Left lung (tissue), 10 donors: ENCODE measurements around the gene NLGN2. TPM values are rescaled to one million over a fixed set of nuclear protein-coding genes. Genes with fewer than 3 reads are reported as not detected.

ENCODE experiments used
- ATAC-seq: fragments of 200-7000 bp; cut with Tn5 transposase; one replicate; pipeline ENCODE4 v1.9.1; 2020; ENCODE audit warnings: moderate library complexity
- DNase-seq, 4 donors: peaks; one replicate each; pipeline ENCODE4 v3.0.0-alpha.2; 2013 to 2020
- H3K27ac ChIP-seq, 2 donors: fragments of 200-600 bp; sonication (generic) in 1 of 2; one replicate each; pipeline versions ENCODE4 v1.5.0 to v1.8.0; 2020 to 2021
- H3K27me3 ChIP-seq, 2 donors: fragments of 200-600 bp; sonication (generic) in 1 of 2; one replicate each; pipeline versions ENCODE4 v1.5.0 to v1.8.0; 2020 to 2021
- H3K36me3 ChIP-seq, 2 donors: fragments of 200-600 bp; sonication (generic) in 1 of 2; one replicate each; pipeline versions ENCODE4 v1.5.0 to v1.8.0; 2020 to 2021
- H3K4me1 ChIP-seq, 2 donors: fragments of 200-600 bp; one replicate each; pipeline ENCODE4 v1.8.0; 2021
- H3K4me3 ChIP-seq, 2 donors: fragments of 200-600 bp; sonication (generic) in 1 of 2; one replicate each; pipeline versions ENCODE4 v1.5.0 to v1.8.0; 2020 to 2021; ENCODE audit warnings: mild to moderate bottlenecking in 1 of 2
- H3K9me3 ChIP-seq, 2 donors: fragments of 200-600 bp; sonication (generic) in 1 of 2; one replicate each; pipeline versions ENCODE4 v1.5.0 to v1.8.0; 2020 to 2021
- intact Hi-C, 2 donors: fragments of 100-400 bp; cut with DNase I; formaldehyde crosslinking; loops; one replicate each; pipeline versions ENCODE4 v1.11.2 to v1.14.2; 2022
- polyA plus RNA-seq, 6 donors: library from polyadenylated mRNA; unstranded; fragments of 120-200 nt; gene quantifications; one replicate each; pipeline ENCODE4 v1.2.1, GENCODE V29; 2013; ENCODE audit not compliant: insufficient read length in 6 of 6
- total RNA-seq, 2 donors: library from RNA; stranded (reverse); fragmentation: NEBNext Ultra II Directional; extraction: Animal tissue kit (Norgen Biotek cat#: 25700); gene quantifications; one replicate each; pipeline ENCODE4 v1.2.1, GENCODE V29; 2021
- TF ChIP-seq, protein P1 (sequence below), 2 donors: fragments of 200-600 bp; sonication (generic) in 1 of 2; IDR thresholded peaks; one replicate each; pipeline versions ENCODE4 v1.5.0 to v1.8.0; 2021; ENCODE audit warnings: antibody characterized with exemption in 2 of 2
- donor health status: DM: no; HTN: yes; CAD: no.
- donor health status: DM: no; HTN: no; CAD: no.

The NLGN2 gene
- total and polyA plus RNA-seq, 8 donors, result 14.8 to 34.4 (median 29.0) TPM

DNA sequence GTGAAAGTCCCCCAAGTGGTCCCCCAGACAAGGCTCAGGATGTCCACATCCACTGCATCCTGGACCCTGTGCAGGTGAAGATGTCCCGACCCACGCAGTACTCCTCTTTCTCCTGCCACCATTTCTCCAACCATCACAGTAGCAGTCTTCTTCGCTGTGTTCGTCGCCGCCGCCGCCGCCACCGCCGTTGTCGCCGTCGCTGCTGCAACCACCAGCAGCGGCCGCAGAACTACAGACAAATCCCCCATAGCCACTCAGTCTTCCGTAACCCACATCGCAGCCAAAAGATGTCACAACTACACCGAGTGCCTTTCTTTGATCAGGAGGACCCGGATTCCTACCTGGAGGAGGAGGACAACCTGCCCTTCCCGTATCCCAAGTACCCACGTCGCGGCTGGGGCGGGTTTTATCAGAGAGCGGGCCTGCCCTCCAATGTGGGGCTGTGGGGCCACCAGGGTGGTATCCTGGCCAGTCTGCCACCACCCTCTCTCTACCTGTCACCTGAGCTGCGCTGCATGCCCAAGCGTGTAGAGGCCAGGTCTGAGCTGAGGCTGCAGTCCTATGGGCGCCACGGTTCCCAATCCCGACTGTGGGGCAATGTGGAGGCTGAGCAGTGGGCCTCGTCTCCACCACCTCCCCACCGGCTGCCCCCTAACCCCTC, 18.7 kb downstream of the NLGN2 start:
- no peak overlapping the region for H3K27ac ChIP-seq

DNA sequence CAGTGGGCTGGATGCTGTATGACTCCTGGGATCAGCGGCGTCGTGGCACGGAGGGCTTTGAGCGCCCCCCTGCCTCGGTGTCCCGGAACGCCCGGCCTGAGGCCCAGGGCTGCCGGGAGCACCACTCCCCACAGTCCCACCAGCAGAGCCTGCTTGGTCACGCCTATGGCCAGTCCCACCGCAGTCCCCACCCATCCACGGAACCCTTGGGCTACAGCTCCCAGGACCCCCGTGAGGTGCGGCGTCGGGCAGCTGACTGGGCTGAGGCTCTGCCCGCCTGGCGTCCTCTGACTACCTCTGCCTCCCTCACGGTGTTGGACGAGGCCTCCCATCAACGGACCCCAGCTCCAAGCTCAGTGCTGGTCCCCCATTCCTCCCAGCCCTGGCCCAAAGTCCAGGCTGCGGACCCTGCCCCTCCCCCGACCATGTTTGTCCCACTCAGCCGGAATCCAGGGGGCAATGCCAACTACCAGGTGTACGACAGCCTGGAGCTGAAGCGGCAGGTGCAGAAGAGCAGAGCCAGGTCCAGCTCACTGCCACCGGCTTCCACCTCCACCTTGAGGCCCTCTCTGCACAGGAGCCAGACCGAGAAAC, 19.3 kb downstream of the NLGN2 start:
- intact Hi-C loops, result no loop called here
- ATAC-seq, result no peak

More for the DNA sequence above, 18.7 kb downstream of the NLGN2 start:
- intact Hi-C loops, result no loop called here
- no peak for ATAC-seq
- no peaks in the 10 kb centered on the region for H3K27me3 ChIP-seq
- TF ChIP-seq, protein P1, sequence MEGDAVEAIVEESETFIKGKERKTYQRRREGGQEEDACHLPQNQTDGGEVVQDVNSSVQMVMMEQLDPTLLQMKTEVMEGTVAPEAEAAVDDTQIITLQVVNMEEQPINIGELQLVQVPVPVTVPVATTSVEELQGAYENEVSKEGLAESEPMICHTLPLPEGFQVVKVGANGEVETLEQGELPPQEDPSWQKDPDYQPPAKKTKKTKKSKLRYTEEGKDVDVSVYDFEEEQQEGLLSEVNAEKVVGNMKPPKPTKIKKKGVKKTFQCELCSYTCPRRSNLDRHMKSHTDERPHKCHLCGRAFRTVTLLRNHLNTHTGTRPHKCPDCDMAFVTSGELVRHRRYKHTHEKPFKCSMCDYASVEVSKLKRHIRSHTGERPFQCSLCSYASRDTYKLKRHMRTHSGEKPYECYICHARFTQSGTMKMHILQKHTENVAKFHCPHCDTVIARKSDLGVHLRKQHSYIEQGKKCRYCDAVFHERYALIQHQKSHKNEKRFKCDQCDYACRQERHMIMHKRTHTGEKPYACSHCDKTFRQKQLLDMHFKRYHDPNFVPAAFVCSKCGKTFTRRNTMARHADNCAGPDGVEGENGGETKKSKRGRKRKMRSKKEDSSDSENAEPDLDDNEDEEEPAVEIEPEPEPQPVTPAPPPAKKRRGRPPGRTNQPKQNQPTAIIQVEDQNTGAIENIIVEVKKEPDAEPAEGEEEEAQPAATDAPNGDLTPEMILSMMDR (IDR thresholded peaks at IDR 0.05), result no peak
- no peak overlapping the region for H3K4me3 ChIP-seq
- no peaks in the 10 kb centered on the region for H3K9me3 ChIP-seq
- peak in 1 of 4 donors; percentile 65 for DNase-seq
- H3K4me1 ChIP-seq, result no peaks in the 10 kb centered on the region
- no peaks in the 10 kb centered on the region for H3K36me3 ChIP-seq

GRCh38 chr17:7427549-7427948, 19.9 kb downstream of the NLGN2 start:
- Histone ChIP-seq H3K27me3 (no peaks in the 10 kb centered on the region), H3K36me3 (no peaks in the 10 kb centered on the region), H3K9me3 (no peaks in the 10 kb centered on the region), H3K27ac (no peak overlapping the region), H3K4me1 (no peaks in the 10 kb centered on the region), H3K4me3 (no peak overlapping the region)
- TF ChIP-seq, protein P1 (IDR thresholded peaks at IDR 0.05), result no peak
- DNase-seq (no peak), ATAC-seq (no peak)
- intact Hi-C loops, result no loop called here

More for the DNA sequence above, 19.3 kb downstream of the NLGN2 start:
- peak in 1 of 4 donors; percentile 41 for DNase-seq
- H3K36me3 ChIP-seq, result no peaks in the 10 kb centered on the region
- no peaks in the 10 kb centered on the region for H3K4me1 ChIP-seq
- TF ChIP-seq, protein P1 (IDR thresholded peaks at IDR 0.05), result no peak
- no peak overlapping the region for H3K27ac ChIP-seq
- no peak overlapping the region for H3K4me3 ChIP-seq
- H3K9me3 ChIP-seq, result no peaks in the 10 kb centered on the region
- H3K27me3 ChIP-seq, result no peaks in the 10 kb centered on the region

- H3K4me1 ChIP-seq, result no peaks in the 10 kb centered on the region
- intact Hi-C loops, result no loop called here
- ATAC-seq, result no peak
These were observed 20.9 kb downstream of the NLGN2 start, which contains the start of gene SPEM3 for GRCh38 chr17:7428557-7428956. TSS of gene SPEM3 (plus strand) at chr17:7428857. CDS start at chr17:7428903, 46 bp downstream.

DNA sequence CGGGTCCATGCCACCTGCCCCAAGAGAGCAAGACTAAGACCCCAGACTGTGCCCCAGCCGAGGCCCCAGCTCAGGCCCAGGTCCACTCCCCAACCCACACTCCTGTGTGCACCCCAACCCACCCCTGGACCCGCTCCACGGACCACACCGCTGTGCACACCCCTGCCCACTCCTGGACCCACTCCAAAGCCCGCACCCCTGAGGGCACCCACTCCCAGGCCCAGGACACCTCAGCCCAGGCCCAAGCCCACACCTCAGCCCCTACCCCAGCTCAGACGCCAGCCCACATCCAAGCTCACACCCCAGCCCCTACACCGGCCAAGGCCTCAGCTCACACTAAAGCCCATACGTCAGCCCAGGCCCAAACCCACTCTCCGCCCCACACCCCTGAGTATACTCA, 22.1 kb downstream of the NLGN2 start:
- Histone ChIP-seq H3K27me3 (no peaks in the 10 kb centered on the region), H3K27ac (no peak overlapping the region), H3K36me3 (no peaks in the 10 kb centered on the region), H3K4me3 (no peak overlapping the region), H3K9me3 (no peaks in the 10 kb centered on the region), H3K4me1 (peaks cover 0 to 2% of the 10 kb centered on the region in 2 donors)
- TF ChIP-seq, protein P1 (IDR thresholded peaks at IDR 0.05), result no peak
- DNase-seq (peak in 1 of 4 donors; percentile 74), ATAC-seq (no peak)
- intact Hi-C loops, result loop anchor here in 1 of 2 donors (10.0 kb wide), 1 partner anchor 75 kb away; the partner anchor contains the start of genes KCTD11 and TMEM95

More at GRCh38 chr17:7428557-7428956, 20.9 kb downstream of the NLGN2 start, which contains the start of gene SPEM3:
- H3K27me3 ChIP-seq, result no peaks in the 10 kb centered on the region
- H3K27ac ChIP-seq, result no peak within 1 kb of the TSS
- H3K4me3 ChIP-seq, result no peak within 1 kb of the TSS
- TF ChIP-seq, protein P1 (IDR thresholded peaks at IDR 0.05), result no peak
- no peaks in the 10 kb centered on the region for H3K36me3 ChIP-seq
- DNase-seq, result no peak
- no peaks in the 10 kb centered on the region for H3K9me3 ChIP-seq
